GM12878 (cell line): ENCODE data around the gene GAL.

Source experiments
- CHD1 ChIP-seq: IDR thresholded peaks from 2 replicates; pipeline ENCODE4 v1.6.1; 2012; ENCODE audit warnings: low read depth, low read length, improper control_type of control experiment
- POLR2A ChIP-seq: IDR thresholded peaks from 2 replicates; pipeline ENCODE4 v1.6.1; 2011; ENCODE audit warnings: low read depth, mild to moderate bottlenecking, low read length
- POLR2AphosphoS5 ChIP-seq: IDR thresholded peaks from 2 replicates; pipeline ENCODE4 v1.6.1; 2011; ENCODE audit warnings: mild to moderate bottlenecking, low read length, inconsistent platforms
- RFX5 ChIP-seq: IDR thresholded peaks from 2 replicates; pipeline ENCODE4 v1.6.1; 2011; ENCODE audit warnings: low read depth, low read length, improper control_type of control experiment
- SIN3A ChIP-seq: IDR thresholded peaks from 2 replicates; pipeline ENCODE4 v1.6.1; 2012; ENCODE audit warnings: low read depth, low read length, improper control_type of control experiment
- TCF7 ChIP-seq: IDR thresholded peaks from 2 replicates; pipeline ENCODE4 v1.6.1; 2014; ENCODE audit warnings: antibody characterized with exemption, borderline replicate concordance
- YBX1 ChIP-seq: fragments of 450-650 bp; IDR thresholded peaks from 2 replicates; pipeline ENCODE4 v1.6.1; 2016; ENCODE audit warnings: antibody characterized with exemption
- ZNF274 ChIP-seq: IDR thresholded peaks from one replicate; pipeline ENCODE4 v1.8.0; 2011; ENCODE audit not compliant: insufficient read length, insufficient read depth
- TF ChIP-seq, protein P1 (sequence below): fragments of 450-650 bp; IDR thresholded peaks from 2 replicates; pipeline ENCODE4 v1.6.1; 2018; ENCODE audit warnings: borderline replicate concordance, mild to moderate bottlenecking; ENCODE audit not compliant: partially characterized antibody
- TF ChIP-seq, protein P2 (sequence below), 3 experiments: IDR thresholded peaks in 2 of 3; conservative IDR thresholded peaks in 1 of 3; 2 replicates each; pipeline ENCODE4 v1.5.1; 2011; ENCODE audit warnings: low read depth in 3 of 3, low read length in 3 of 3, mild to moderate bottlenecking in 3 of 3, control low read depth in 2 of 3, moderate library complexity in 2 of 3, inconsistent platforms in 1 of 3, mixed read lengths in 1 of 3; ENCODE audit not compliant: control insufficient read depth in 2 of 3, insufficient read depth in 1 of 3; ENCODE audit errors: extremely low read depth in 1 of 3
- TF ChIP-seq, protein P3 (sequence below): IDR thresholded peaks from 2 replicates; pipeline ENCODE4 v1.6.1; 2012; ENCODE audit warnings: low read depth, low read length, improper control_type of control experiment
- TF ChIP-seq, protein P4 (sequence below): fragments of 450-650 bp; IDR thresholded peaks from 2 replicates; pipeline ENCODE4 v1.6.1; 2018; ENCODE audit warnings: mild to moderate bottlenecking, low read depth, moderate library complexity; ENCODE audit not compliant: partially characterized antibody

DNA sequence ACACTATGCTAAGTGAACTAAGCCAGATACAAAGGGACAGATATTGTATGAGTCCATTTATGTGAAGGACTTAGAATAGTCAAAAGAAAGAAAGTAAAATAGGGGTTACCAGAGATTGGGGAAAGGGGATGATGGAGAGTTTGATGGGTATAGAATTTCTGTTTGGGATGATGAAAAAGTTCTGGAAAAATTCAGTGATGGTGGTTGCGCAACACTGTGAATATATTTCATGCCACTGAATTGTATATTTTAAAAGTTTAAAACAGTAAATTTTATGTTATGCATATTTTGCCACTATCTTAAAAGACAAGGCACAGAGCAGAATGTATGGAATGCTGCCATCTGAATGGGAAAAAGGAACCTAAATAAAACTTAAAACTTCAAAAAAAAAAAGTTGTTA, 37.8 kb downstream of the GAL start:
- TF ChIP-seq CHD1: no peak
- no peak for TF ChIP-seq ZNF274
- TF ChIP-seq YBX1: no peak
- TF ChIP-seq SIN3A: no peak
- TF ChIP-seq, protein P1, sequence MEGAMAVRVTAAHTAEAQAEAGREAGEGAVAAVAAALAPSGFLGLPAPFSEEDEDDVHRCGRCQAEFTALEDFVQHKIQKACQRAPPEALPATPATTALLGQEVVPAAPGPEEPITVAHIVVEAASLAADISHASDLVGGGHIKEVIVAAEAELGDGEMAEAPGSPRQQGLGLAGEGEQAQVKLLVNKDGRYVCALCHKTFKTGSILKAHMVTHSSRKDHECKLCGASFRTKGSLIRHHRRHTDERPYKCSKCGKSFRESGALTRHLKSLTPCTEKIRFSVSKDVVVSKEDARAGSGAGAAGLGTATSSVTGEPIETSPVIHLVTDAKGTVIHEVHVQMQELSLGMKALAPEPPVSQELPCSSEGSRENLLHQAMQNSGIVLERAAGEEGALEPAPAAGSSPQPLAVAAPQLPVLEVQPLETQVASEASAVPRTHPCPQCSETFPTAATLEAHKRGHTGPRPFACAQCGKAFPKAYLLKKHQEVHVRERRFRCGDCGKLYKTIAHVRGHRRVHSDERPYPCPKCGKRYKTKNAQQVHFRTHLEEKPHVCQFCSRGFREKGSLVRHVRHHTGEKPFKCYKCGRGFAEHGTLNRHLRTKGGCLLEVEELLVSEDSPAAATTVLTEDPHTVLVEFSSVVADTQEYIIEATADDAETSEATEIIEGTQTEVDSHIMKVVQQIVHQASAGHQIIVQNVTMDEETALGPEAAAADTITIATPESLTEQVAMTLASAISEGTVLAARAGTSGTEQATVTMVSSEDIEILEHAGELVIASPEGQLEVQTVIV: no peak
- TF ChIP-seq POLR2A: no peak
- TF ChIP-seq, protein P2, sequence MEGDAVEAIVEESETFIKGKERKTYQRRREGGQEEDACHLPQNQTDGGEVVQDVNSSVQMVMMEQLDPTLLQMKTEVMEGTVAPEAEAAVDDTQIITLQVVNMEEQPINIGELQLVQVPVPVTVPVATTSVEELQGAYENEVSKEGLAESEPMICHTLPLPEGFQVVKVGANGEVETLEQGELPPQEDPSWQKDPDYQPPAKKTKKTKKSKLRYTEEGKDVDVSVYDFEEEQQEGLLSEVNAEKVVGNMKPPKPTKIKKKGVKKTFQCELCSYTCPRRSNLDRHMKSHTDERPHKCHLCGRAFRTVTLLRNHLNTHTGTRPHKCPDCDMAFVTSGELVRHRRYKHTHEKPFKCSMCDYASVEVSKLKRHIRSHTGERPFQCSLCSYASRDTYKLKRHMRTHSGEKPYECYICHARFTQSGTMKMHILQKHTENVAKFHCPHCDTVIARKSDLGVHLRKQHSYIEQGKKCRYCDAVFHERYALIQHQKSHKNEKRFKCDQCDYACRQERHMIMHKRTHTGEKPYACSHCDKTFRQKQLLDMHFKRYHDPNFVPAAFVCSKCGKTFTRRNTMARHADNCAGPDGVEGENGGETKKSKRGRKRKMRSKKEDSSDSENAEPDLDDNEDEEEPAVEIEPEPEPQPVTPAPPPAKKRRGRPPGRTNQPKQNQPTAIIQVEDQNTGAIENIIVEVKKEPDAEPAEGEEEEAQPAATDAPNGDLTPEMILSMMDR (IDR thresholded peaks at IDR 0.05 in 2 of 3, conservative IDR thresholded peaks at IDR 0.05 in 1 of 3; ENCODE audit: control insufficient read depth in 2 of 3, extremely low read depth in 1 of 3, insufficient read depth in 1 of 3, low read depth in 3 of 3, low read length in 3 of 3): no peak
- TF ChIP-seq RFX5: no peak
- TF ChIP-seq POLR2AphosphoS5: no peak
- TF ChIP-seq, protein P3, sequence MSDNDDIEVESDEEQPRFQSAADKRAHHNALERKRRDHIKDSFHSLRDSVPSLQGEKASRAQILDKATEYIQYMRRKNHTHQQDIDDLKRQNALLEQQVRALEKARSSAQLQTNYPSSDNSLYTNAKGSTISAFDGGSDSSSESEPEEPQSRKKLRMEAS: no peak
- no peak for TF ChIP-seq TCF7
- TF ChIP-seq, protein P4, sequence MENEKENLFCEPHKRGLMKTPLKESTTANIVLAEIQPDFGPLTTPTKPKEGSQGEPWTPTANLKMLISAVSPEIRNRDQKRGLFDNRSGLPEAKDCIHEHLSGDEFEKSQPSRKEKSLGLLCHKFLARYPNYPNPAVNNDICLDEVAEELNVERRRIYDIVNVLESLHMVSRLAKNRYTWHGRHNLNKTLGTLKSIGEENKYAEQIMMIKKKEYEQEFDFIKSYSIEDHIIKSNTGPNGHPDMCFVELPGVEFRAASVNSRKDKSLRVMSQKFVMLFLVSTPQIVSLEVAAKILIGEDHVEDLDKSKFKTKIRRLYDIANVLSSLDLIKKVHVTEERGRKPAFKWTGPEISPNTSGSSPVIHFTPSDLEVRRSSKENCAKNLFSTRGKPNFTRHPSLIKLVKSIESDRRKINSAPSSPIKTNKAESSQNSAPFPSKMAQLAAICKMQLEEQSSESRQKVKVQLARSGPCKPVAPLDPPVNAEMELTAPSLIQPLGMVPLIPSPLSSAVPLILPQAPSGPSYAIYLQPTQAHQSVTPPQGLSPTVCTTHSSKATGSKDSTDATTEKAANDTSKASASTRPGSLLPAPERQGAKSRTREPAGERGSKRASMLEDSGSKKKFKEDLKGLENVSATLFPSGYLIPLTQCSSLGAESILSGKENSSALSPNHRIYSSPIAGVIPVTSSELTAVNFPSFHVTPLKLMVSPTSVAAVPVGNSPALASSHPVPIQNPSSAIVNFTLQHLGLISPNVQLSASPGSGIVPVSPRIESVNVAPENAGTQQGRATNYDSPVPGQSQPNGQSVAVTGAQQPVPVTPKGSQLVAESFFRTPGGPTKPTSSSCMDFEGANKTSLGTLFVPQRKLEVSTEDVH: no peak
